CD4-positive, alpha-beta T cell treated with Interleukin-15 for 1 hour (primary cell): ENCODE measurements around the gene ANKRD63.

Source experiments
- DNase-seq: peaks from one replicate; pipeline ENCODE4 v3.0.0-alpha.2; 2020

The ANKRD63 gene

GRCh38 chr15:40282869-40283614, at the start of gene ANKRD63:
Gene ANKRD63, minus strand, starts transcription at chr15:40283064. Its CDS starts 478 bp downstream, at chr15:40282586.
- no peak for DNase-seq

GRCh38 chr15:40332113-40332781, 49.4 kb upstream of the ANKRD63 start:
- no peak for DNase-seq

GRCh38 chr15:40331637-40332036, 48.8 kb upstream of the ANKRD63 start:
- no peak for DNase-seq

GRCh38 chr15:40331026-40331425, 48.2 kb upstream of the ANKRD63 start:
- no peak for DNase-seq

GRCh38 chr15:40330368-40330836, 47.5 kb upstream of the ANKRD63 start:
- DNase-seq: peak; percentile 22

GRCh38 chr15:40329804-40330203, 46.9 kb upstream of the ANKRD63 start:
- no peak for DNase-seq

GRCh38 chr15:40328751-40329150, 45.9 kb upstream of the ANKRD63 start:
- DNase-seq: no peak

- no peak for DNase-seq
These were observed 45.3 kb upstream of the ANKRD63 start for GRCh38 chr15:40328176-40328575.

GRCh38 chr15:40327457-40327856, 44.6 kb upstream of the ANKRD63 start:
- DNase-seq: peak; percentile 11

- DNase-seq: no peak
These were observed 42.8 kb upstream of the ANKRD63 start for GRCh38 chr15:40325700-40326099.

- no peak for DNase-seq
These were observed 42.3 kb upstream of the ANKRD63 start for GRCh38 chr15:40325188-40325587.

- DNase-seq: no peak
These were observed 41.4 kb upstream of the ANKRD63 start for GRCh38 chr15:40323953-40324937.

GRCh38 chr15:40323239-40323952, 40.5 kb upstream of the ANKRD63 start, which contains the start of gene INAFM2:
Gene INAFM2, plus strand, starts transcription at chr15:40323692. Its CDS starts 364 bp downstream, at chr15:40324056.
- DNase-seq: peak; percentile 93

- no peak for DNase-seq
These were observed 39.8 kb upstream of the ANKRD63 start for GRCh38 chr15:40322531-40323238.

GRCh38 chr15:40320931-40321371, 38.1 kb upstream of the ANKRD63 start:
- DNase-seq: peak; percentile 60

- no peak for DNase-seq
These were observed 37.5 kb upstream of the ANKRD63 start for GRCh38 chr15:40320409-40320808.

- no peak for DNase-seq
These were observed 34.7 kb upstream of the ANKRD63 start for GRCh38 chr15:40317580-40317979.

- no peak for DNase-seq
These were observed 34.1 kb upstream of the ANKRD63 start for GRCh38 chr15:40316931-40317330.

- no peak for DNase-seq
These were observed 31.9 kb upstream of the ANKRD63 start for GRCh38 chr15:40314723-40315276.

GRCh38 chr15:40313531-40314398, 30.9 kb upstream of the ANKRD63 start:
- peak; percentile 66 for DNase-seq
